WTC11 (cell line): ENCODE results near the gene NLGN1.

ENCODE experiments used
- CTCF ChIP-seq: fragments of 200-600 bp; IDR thresholded peaks from 2 replicates; pipeline ENCODE4 v1.8.0; 2022; ENCODE audit warnings: antibody characterized with exemption
- SP1 ChIP-seq: sonication (generic); formaldehyde crosslinking; conservative IDR thresholded peaks from 2 replicates; pipeline ENCODE4 v1.8.1; 2022; ENCODE audit warnings: missing genetic modification reagents

- TF ChIP-seq SP1 (CRISPR knock-in tag) (no peak), CTCF (no peak)
Observed at GRCh38 chr3:174335910-174336309, 938.4 kb downstream of the NLGN1 start.
